ENCODE results near the gene HPCAL4. TPM values are rescaled to one million over a fixed set of nuclear protein-coding genes. Genes with fewer than 3 reads are reported as not detected.

Gene HPCAL4
- total and polyA plus RNA-seq, 2 experiments from 2014 or later: 0.08 to 1.2 TPM

DNA sequence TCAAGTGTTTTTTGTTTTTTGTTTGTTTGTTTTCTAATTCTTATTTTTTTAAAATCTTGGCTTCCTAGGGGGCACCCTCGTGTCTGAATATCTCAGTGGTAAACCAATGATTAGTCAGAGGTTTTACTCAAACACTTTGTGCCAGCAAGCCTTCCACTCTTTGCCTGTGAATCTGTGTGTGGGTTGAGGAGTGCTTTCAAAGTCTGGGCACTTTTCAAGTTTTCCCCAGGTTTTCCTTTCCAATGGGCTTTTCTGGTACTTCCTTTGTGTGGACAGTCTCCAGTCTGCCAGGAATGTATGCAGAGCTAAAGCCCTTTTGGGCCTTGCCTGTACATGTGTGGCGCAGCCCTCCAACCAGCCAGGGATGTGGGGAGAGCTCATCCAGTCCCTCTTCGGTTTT lies 37.8 kb upstream of the HPCAL4 start:
- Histone ChIP-seq H3K4me3 (no peak overlapping the region), H3K4me2 (no peak overlapping the region), H3K27me3 (ENCODE audit: insufficient read depth) (peaks cover 100% of the 10 kb centered on the region), H3K27ac (ENCODE audit: low read depth) (no peak overlapping the region), H3K9me2 (ENCODE audit: insufficient read depth) (no peaks in the 10 kb centered on the region), H3F3A (replicated peaks; ENCODE audit: low read depth) (no peaks in the 10 kb centered on the region), H3K4me1 (ENCODE audit: insufficient read depth) (no peaks in the 10 kb centered on the region), H2AFZ (no peak overlapping the region), H4K20me1 (replicated peaks; ENCODE audit: insufficient read depth) (no peaks in the 10 kb centered on the region; the same call in 1 of the 2 replicates), H3K79me2 (replicated peaks; ENCODE audit: insufficient read depth) (no peaks in the 10 kb centered on the region), H3K36me3 (ENCODE audit: insufficient read depth) (no peaks in the 10 kb centered on the region)
- peaks cover 74% of the 10 kb centered on the region for H3K27me3 Mint-ChIP-seq (ENCODE audit: insufficient read depth, low read depth, poor library complexity)
- no peaks in the 10 kb centered on the region for H3K36me3 Mint-ChIP-seq (ENCODE audit: low read depth)
- H3K9me3 Mint-ChIP-seq: no peaks in the 10 kb centered on the region
- H3K4me1 Mint-ChIP-seq: no peaks in the 10 kb centered on the region
- no peak overlapping the region for H3K27ac Mint-ChIP-seq
- ATAC-seq (no peak), DNase-seq (ENCODE audit: low spot score) (no peak)
- no peak overlapping the region for H3K4me3 Mint-ChIP-seq
- TF ChIP-seq, protein P1, sequence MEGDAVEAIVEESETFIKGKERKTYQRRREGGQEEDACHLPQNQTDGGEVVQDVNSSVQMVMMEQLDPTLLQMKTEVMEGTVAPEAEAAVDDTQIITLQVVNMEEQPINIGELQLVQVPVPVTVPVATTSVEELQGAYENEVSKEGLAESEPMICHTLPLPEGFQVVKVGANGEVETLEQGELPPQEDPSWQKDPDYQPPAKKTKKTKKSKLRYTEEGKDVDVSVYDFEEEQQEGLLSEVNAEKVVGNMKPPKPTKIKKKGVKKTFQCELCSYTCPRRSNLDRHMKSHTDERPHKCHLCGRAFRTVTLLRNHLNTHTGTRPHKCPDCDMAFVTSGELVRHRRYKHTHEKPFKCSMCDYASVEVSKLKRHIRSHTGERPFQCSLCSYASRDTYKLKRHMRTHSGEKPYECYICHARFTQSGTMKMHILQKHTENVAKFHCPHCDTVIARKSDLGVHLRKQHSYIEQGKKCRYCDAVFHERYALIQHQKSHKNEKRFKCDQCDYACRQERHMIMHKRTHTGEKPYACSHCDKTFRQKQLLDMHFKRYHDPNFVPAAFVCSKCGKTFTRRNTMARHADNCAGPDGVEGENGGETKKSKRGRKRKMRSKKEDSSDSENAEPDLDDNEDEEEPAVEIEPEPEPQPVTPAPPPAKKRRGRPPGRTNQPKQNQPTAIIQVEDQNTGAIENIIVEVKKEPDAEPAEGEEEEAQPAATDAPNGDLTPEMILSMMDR (conservative IDR thresholded peaks at IDR 0.05; ENCODE audit: low read depth in 2 of 2): no peak
- TF ChIP-seq CREB1 (CRISPR knock-in tag; IDR thresholded peaks at IDR 0.05; ENCODE audit: low read depth) (no peak), EZH2 (IDR thresholded peaks at IDR 0.05; ENCODE audit: low read depth, unreplicated experiment) (no peak), EZH2phosphoT487 (IDR thresholded peaks at IDR 0.05; ENCODE audit: unreplicated experiment) (no peak), ZNF331 (CRISPR knock-in tag; IDR thresholded peaks at IDR 0.05; ENCODE audit: low read depth) (no peak), ZNF114 (CRISPR knock-in tag; IDR thresholded peaks at IDR 0.05) (no peak), NANOG (IDR thresholded peaks at IDR 0.05; ENCODE audit: borderline replicate concordance) (no peak), STAT1 (IDR thresholded peaks at IDR 0.05; ENCODE audit: unreplicated experiment) (no peak), JUNB (IDR thresholded peaks at IDR 0.05; ENCODE audit: unreplicated experiment) (no peak), POLR2AphosphoS5 (IDR thresholded peaks at IDR 0.05; ENCODE audit: low read depth) (no peak)
- TF ChIP-seq, protein P2, sequence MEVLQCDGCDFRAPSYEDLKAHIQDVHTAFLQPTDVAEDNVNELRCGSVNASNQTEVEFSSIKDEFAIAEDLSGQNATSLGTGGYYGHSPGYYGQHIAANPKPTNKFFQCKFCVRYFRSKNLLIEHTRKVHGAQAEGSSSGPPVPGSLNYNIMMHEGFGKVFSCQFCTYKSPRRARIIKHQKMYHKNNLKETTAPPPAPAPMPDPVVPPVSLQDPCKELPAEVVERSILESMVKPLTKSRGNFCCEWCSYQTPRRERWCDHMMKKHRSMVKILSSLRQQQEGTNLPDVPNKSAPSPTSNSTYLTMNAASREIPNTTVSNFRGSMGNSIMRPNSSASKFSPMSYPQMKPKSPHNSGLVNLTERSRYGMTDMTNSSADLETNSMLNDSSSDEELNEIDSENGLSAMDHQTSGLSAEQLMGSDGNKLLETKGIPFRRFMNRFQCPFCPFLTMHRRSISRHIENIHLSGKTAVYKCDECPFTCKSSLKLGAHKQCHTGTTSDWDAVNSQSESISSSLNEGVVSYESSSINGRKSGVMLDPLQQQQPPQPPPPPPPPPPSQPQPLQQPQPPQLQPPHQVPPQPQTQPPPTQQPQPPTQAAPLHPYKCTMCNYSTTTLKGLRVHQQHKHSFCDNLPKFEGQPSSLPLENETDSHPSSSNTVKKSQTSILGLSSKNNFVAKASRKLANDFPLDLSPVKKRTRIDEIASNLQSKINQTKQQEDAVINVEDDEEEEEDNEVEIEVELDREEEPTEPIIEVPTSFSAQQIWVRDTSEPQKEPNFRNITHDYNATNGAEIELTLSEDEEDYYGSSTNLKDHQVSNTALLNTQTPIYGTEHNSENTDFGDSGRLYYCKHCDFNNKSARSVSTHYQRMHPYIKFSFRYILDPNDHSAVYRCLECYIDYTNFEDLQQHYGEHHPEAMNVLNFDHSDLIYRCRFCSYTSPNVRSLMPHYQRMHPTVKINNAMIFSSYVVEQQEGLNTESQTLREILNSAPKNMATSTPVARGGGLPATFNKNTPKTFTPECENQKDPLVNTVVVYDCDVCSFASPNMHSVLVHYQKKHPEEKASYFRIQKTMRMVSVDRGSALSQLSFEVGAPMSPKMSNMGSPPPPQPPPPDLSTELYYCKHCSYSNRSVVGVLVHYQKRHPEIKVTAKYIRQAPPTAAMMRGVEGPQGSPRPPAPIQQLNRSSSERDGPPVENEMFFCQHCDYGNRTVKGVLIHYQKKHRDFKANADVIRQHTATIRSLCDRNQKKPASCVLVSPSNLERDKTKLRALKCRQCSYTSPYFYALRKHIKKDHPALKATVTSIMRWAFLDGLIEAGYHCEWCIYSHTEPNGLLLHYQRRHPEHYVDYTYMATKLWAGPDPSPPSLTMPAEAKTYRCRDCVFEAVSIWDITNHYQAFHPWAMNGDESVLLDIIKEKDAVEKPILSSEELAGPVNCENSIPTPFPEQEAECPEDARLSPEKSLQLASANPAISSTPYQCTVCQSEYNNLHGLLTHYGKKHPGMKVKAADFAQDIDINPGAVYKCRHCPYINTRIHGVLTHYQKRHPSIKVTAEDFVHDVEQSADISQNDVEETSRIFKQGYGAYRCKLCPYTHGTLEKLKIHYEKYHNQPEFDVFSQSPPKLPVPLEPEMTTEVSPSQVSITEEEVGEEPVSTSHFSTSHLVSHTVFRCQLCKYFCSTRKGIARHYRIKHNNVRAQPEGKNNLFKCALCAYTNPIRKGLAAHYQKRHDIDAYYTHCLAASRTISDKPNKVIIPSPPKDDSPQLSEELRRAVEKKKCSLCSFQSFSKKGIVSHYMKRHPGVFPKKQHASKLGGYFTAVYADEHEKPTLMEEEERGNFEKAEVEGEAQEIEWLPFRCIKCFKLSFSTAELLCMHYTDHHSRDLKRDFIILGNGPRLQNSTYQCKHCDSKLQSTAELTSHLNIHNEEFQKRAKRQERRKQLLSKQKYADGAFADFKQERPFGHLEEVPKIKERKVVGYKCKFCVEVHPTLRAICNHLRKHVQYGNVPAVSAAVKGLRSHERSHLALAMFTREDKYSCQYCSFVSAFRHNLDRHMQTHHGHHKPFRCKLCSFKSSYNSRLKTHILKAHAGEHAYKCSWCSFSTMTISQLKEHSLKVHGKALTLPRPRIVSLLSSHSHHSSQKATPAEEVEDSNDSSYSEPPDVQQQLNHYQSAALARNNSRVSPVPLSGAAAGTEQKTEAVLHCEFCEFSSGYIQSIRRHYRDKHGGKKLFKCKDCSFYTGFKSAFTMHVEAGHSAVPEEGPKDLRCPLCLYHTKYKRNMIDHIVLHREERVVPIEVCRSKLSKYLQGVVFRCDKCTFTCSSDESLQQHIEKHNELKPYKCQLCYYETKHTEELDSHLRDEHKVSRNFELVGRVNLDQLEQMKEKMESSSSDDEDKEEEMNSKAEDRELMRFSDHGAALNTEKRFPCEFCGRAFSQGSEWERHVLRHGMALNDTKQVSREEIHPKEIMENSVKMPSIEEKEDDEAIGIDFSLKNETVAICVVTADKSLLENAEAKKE (CRISPR knock-in tag; IDR thresholded peaks at IDR 0.05): no peak
- TF ChIP-seq, protein P3, sequence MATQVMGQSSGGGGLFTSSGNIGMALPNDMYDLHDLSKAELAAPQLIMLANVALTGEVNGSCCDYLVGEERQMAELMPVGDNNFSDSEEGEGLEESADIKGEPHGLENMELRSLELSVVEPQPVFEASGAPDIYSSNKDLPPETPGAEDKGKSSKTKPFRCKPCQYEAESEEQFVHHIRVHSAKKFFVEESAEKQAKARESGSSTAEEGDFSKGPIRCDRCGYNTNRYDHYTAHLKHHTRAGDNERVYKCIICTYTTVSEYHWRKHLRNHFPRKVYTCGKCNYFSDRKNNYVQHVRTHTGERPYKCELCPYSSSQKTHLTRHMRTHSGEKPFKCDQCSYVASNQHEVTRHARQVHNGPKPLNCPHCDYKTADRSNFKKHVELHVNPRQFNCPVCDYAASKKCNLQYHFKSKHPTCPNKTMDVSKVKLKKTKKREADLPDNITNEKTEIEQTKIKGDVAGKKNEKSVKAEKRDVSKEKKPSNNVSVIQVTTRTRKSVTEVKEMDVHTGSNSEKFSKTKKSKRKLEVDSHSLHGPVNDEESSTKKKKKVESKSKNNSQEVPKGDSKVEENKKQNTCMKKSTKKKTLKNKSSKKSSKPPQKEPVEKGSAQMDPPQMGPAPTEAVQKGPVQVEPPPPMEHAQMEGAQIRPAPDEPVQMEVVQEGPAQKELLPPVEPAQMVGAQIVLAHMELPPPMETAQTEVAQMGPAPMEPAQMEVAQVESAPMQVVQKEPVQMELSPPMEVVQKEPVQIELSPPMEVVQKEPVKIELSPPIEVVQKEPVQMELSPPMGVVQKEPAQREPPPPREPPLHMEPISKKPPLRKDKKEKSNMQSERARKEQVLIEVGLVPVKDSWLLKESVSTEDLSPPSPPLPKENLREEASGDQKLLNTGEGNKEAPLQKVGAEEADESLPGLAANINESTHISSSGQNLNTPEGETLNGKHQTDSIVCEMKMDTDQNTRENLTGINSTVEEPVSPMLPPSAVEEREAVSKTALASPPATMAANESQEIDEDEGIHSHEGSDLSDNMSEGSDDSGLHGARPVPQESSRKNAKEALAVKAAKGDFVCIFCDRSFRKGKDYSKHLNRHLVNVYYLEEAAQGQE (IDR thresholded peaks at IDR 0.05; ENCODE audit: unreplicated experiment): no peak
- TF ChIP-seq, protein P4, sequence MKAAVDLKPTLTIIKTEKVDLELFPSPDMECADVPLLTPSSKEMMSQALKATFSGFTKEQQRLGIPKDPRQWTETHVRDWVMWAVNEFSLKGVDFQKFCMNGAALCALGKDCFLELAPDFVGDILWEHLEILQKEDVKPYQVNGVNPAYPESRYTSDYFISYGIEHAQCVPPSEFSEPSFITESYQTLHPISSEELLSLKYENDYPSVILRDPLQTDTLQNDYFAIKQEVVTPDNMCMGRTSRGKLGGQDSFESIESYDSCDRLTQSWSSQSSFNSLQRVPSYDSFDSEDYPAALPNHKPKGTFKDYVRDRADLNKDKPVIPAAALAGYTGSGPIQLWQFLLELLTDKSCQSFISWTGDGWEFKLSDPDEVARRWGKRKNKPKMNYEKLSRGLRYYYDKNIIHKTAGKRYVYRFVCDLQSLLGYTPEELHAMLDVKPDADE (IDR thresholded peaks at IDR 0.05): no peak

Data from GM23338 (cell line).